CD14-positive monocyte (primary cell): Measurements from ENCODE around the gene PTPRN2. TPM values are rescaled to one million over a fixed set of nuclear protein-coding genes. Genes with fewer than 3 reads are reported as not detected.

ENCODE experiments used
- DNase-seq, 3 donors: peaks; one replicate each; pipeline ENCODE4 v3.0.0-alpha.2; 2011 to 2022
- H2AFZ ChIP-seq: 2 replicates; pipeline ENCODE4 v1.6.0; 2012; ENCODE audit warnings: mild to moderate bottlenecking, low read depth, low read length, inconsistent platforms; ENCODE audit not compliant: insufficient read depth, poor library complexity, severe bottlenecking
- H3K27ac ChIP-seq, 2 donors: 1 replicate in 1 of 2; 2 replicates in 1 of 2; pipeline ENCODE4 v1.5.1; 2012 to 2013; ENCODE audit warnings: low read length in 2 of 2, control low read depth in 1 of 2, inconsistent platforms in 1 of 2, low read depth in 1 of 2, mild to moderate bottlenecking in 1 of 2
- H3K27me3 ChIP-seq, 2 donors: one replicate each; pipeline versions ENCODE4 v1.6.0 to v1.6.1; 2011 to 2013; ENCODE audit warnings: low read length in 2 of 2; ENCODE audit not compliant: control insufficient read depth in 2 of 2, insufficient read depth in 2 of 2
- H3K36me3 ChIP-seq, 2 donors: replicated peaks in 1 of 2; 1 replicate in 1 of 2; 2 replicates in 1 of 2; pipeline versions ENCODE4 v1.5.1 to v1.6.1; 2012 to 2013; ENCODE audit warnings: low read length in 2 of 2, control low read depth in 1 of 2, inconsistent platforms in 1 of 2, mild to moderate bottlenecking in 1 of 2; ENCODE audit not compliant: insufficient read depth in 2 of 2, control insufficient read depth in 1 of 2
- H3K4me1 ChIP-seq, 2 donors: 1 replicate in 1 of 2; 2 replicates in 1 of 2; pipeline versions ENCODE4 v1.5.1 to v1.6.1; 2012 to 2013; ENCODE audit warnings: low read length in 2 of 2, control low read depth in 1 of 2, inconsistent platforms in 1 of 2, mild to moderate bottlenecking in 1 of 2, moderate library complexity in 1 of 2; ENCODE audit not compliant: insufficient read depth in 2 of 2, control insufficient read depth in 1 of 2
- H3K4me2 ChIP-seq: replicated peaks from 2 replicates; pipeline ENCODE3; 2012; ENCODE audit warnings: low read length, moderate library complexity, mild to moderate bottlenecking; ENCODE audit not compliant: poor library complexity, severe bottlenecking; ENCODE audit errors: extremely low read depth
- H3K4me3 ChIP-seq, 3 experiments: fragments of 200-600 bp in 1 of 3; sonication (generic) in 1 of 3; replicated peaks in 1 of 3; 1 replicate in 2 of 3; 2 replicates in 1 of 3; pipeline ENCODE4 v1.5.1; 2011 to 2013; ENCODE audit warnings: low read length in 3 of 3, mild to moderate bottlenecking in 3 of 3, control low read depth in 2 of 3, low read depth in 2 of 3, inconsistent platforms in 1 of 3, moderate library complexity in 1 of 3
- H3K79me2 ChIP-seq: 2 replicates; pipeline ENCODE4 v1.6.0; 2012; ENCODE audit warnings: mild to moderate bottlenecking, control low read depth, inconsistent platforms, low read length, moderate library complexity; ENCODE audit not compliant: insufficient read depth
- H3K9ac ChIP-seq: 2 replicates; pipeline ENCODE4 v1.6.0; 2017; ENCODE audit warnings: low read length, mild to moderate bottlenecking; ENCODE audit not compliant: insufficient read depth, poor library complexity, severe bottlenecking
- H3K9me3 ChIP-seq, 2 donors: replicated peaks in 1 of 2; 1 replicate in 1 of 2; 2 replicates in 1 of 2; pipeline versions ENCODE4 v1.5.1 to v1.6.1; 2012 to 2013; ENCODE audit warnings: low read length in 2 of 2, control low read depth in 1 of 2; ENCODE audit not compliant: control insufficient read depth in 1 of 2, insufficient read depth in 1 of 2
- H4K20me1 ChIP-seq: 2 replicates; pipeline ENCODE4 v1.6.0; 2012; ENCODE audit warnings: mild to moderate bottlenecking, low read length, control low read depth, moderate library complexity; ENCODE audit not compliant: insufficient read depth
- H3K27ac Mint-ChIP-seq, 7 donors: one replicate each; pipeline ENCODE4 v1.8.0; 2020; ENCODE audit warnings: mild to moderate bottlenecking in 7 of 7, mixed read lengths in 7 of 7, moderate library complexity in 6 of 7, inconsistent platforms in 2 of 7
- H3K27me3 Mint-ChIP-seq, 3 donors: one replicate each; pipeline ENCODE4 v1.8.0; 2021 to 2022; ENCODE audit warnings: low read depth in 3 of 3, mild to moderate bottlenecking in 3 of 3, mixed read lengths in 3 of 3, moderate library complexity in 3 of 3, inconsistent platforms in 1 of 3
- H3K36me3 Mint-ChIP-seq, 2 donors: one replicate each; pipeline ENCODE4 v1.8.0; 2020; ENCODE audit warnings: mixed read lengths in 2 of 2, inconsistent platforms in 1 of 2, mild to moderate bottlenecking in 1 of 2
- H3K4me1 Mint-ChIP-seq: one replicate; pipeline ENCODE4 v1.8.0; 2020; ENCODE audit warnings: mild to moderate bottlenecking, mixed read lengths
- H3K4me3 Mint-ChIP-seq, 2 donors: one replicate each; pipeline ENCODE4 v1.8.0; 2020; ENCODE audit warnings: mild to moderate bottlenecking in 2 of 2, mixed read lengths in 2 of 2, moderate library complexity in 1 of 2
- H3K9me3 Mint-ChIP-seq, 7 donors: one replicate each; pipeline ENCODE4 v1.8.0; 2020 to 2022; ENCODE audit warnings: mixed read lengths in 7 of 7, mild to moderate bottlenecking in 6 of 7, moderate library complexity in 6 of 7, inconsistent platforms in 2 of 7
- CTCF ChIP-seq: fragments of 200-600 bp; IDR thresholded peaks from one replicate; pipeline ENCODE4 v1.8.0; 2022; ENCODE audit warnings: antibody characterized with exemption, mild to moderate bottlenecking
- WGBS: methylation state at CpG from one replicate; pipeline ENCODE4 v1.1.5; 2013; ENCODE audit warnings: missing lambda C conversion rate; ENCODE audit not compliant: insufficient coverage; 5-methylcytosine and 5-hydroxymethylcytosine counted together
- intact Hi-C, 2 donors: fragments of 100-400 bp; cut with micrococcal nuclease; formaldehyde crosslinking; loops; one replicate each; pipeline versions ENCODE4 v1.15.0 to v1.15.1; 2023
- polyA plus RNA-seq, 3 donors: library from polyadenylated mRNA; depleted of rRNA in 1 of 3; unstranded in 2 of 3; stranded (reverse) in 1 of 3; fragments of 300-500 nt in 2 of 3; fragments of >200 nt in 1 of 3; fragmentation: Illumina TruSeq in 2 of 3; gene quantifications; 1 replicate in 2 of 3; 2 replicates in 1 of 3; pipeline ENCODE4 v1.2.3, GENCODE V29; 2012 to 2021

PTPRN2 gene
- polyA plus RNA-seq, 3 donors: 0.25 to 1.4 (median 0.97) TPM

- H3K27ac Mint-ChIP-seq: peak overlapping the region in 1 of 7 donors; percentile 4
These were observed 724.4 kb downstream of the PTPRN2 start for GRCh38 chr7:157863176-157863575.

GRCh38 chr7:157862731-157863130 lies 724.9 kb downstream of the PTPRN2 start:
- no peak for DNase-seq
- Mint-ChIP-seq H3K36me3 (peaks cover 44 to 60% of the 10 kb centered on the region in 2 donors), H3K27ac (peak overlapping the region in 2 of 7 donors; percentile 4 to 46), H3K4me1 (peaks cover 2% of the 10 kb centered on the region), H3K27me3 (peaks cover 0 to 2% (median under 1%) of the 10 kb centered on the region in 3 donors), H3K4me3 (no peak overlapping the region), H3K9me3 (peaks cover 6 to 20% (median 12%) of the 10 kb centered on the region in 7 donors)
- no peak overlapping the region for H3K27ac ChIP-seq
- no peaks in the 10 kb centered on the region for H3K27me3 ChIP-seq
- peaks cover 5 to 10% of the 10 kb centered on the region in 2 donors for H3K9me3 ChIP-seq
- no peaks in the 10 kb centered on the region for H3K4me1 ChIP-seq
- intact Hi-C loops: no loop called here
- no peak overlapping the region for H3K4me3 ChIP-seq
- H3K4me2 ChIP-seq: no peak overlapping the region
- no peak overlapping the region for H3K9ac ChIP-seq
- no peaks in the 10 kb centered on the region for H3K79me2 ChIP-seq
- H2AFZ ChIP-seq: no peak overlapping the region
- H4K20me1 ChIP-seq: no peaks in the 10 kb centered on the region
- 98% methylated on average over 22 of the region's 25 CpGs for WGBS
- H3K36me3 ChIP-seq: peaks cover 37% of the 10 kb centered on the region in 2 donors
- no peak for TF ChIP-seq CTCF

More at GRCh38 chr7:157863176-157863575, 724.4 kb downstream of the PTPRN2 start:
- Histone ChIP-seq H3K4me2 (no peak overlapping the region), H3K27ac (no peak overlapping the region), H3K9me3 (peaks cover 9 to 14% of the 10 kb centered on the region in 2 donors), H4K20me1 (no peaks in the 10 kb centered on the region), H3K4me3 (no peak overlapping the region), H3K79me2 (no peaks in the 10 kb centered on the region), H3K4me1 (no peaks in the 10 kb centered on the region), H3K27me3 (no peaks in the 10 kb centered on the region), H3K36me3 (peaks cover 35 to 36% of the 10 kb centered on the region in 2 donors), H3K9ac (no peak overlapping the region), H2AFZ (no peak overlapping the region)
- DNase-seq: no peak
- Mint-ChIP-seq H3K27me3 (peaks cover 0 to 2% (median 0%) of the 10 kb centered on the region in 3 donors), H3K9me3 (peaks cover 8 to 24% (median 14%) of the 10 kb centered on the region in 7 donors), H3K4me3 (no peak overlapping the region), H3K36me3 (peaks cover 42 to 58% of the 10 kb centered on the region in 2 donors), H3K4me1 (peaks cover 2% of the 10 kb centered on the region)
- WGBS: 96% methylated on average over 6 of the region's 12 CpGs
- intact Hi-C loops: no loop called here
- TF ChIP-seq CTCF: no peak
